HG02588 (cell line): Measurements from ENCODE around the gene WIPF3.

Experiments
- ATAC-seq: cut with Tn5 transposase; IDR thresholded peaks from one replicate; pipeline ENCODE4 v1.9.1; 2021; ENCODE audit warnings: mild to moderate bottlenecking, moderate library complexity; ENCODE audit not compliant: unreplicated experiment

The WIPF3 gene

DNA sequence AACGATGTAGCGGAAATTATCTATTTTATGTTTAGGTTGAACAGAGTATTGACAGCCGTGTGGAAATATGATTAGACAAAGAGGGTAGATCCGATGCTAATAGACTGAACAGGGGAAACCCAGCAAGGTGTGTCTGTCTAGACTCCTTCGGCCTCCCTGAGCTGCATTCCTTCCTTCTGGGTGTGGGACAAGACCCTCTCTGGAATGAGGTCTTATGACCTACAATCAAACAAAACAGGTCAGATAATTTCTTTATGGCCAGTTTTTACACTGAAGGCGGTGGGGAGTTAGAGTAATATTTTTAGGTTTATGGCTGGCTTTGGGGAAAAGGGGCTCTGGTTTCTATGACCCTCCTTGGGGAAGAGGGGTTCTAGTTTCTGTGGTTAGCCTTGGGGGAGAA lies 41.2 kb downstream of the WIPF3 start:
- ATAC-seq: no peak

DNA sequence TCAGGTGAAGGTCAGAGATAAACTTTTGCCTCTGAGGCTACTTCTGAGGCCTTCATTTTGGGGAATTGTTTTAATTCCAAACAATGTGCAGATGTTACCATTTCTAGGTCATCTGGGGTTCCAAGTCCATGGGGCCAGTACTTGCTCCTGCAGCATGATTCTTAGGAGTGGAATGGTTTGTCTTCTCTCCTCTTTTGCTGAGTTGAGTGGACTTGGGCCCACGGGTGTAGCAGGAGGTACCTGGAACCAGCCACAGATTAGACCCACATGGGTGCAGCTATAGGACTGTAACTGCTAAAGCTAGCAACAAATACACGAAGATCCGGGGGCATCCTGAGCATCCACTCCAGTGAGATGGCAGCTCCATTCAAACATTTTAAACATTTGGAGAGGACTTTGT lies 41.6 kb downstream of the WIPF3 start:
- ATAC-seq: no peak

DNA sequence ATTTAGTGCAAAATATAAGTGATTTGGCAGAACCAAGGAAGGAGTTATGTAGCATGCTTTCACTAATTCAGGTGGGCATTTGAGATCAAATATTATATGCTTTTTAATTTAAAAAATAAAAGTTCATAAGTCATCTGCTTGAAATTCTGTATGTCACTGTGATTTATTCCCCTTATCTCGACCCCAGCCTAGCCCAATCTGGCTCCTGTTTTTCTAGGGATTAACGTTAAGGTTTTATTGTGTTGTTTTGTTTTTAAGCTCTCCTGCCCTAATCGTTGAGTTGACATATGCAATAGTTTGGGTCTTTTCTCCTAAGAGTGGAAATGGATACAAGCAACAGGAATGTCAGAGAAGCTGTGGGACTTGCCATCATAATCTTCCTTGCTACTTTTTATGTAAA lies 42.6 kb downstream of the WIPF3 start:
- no peak for ATAC-seq

DNA sequence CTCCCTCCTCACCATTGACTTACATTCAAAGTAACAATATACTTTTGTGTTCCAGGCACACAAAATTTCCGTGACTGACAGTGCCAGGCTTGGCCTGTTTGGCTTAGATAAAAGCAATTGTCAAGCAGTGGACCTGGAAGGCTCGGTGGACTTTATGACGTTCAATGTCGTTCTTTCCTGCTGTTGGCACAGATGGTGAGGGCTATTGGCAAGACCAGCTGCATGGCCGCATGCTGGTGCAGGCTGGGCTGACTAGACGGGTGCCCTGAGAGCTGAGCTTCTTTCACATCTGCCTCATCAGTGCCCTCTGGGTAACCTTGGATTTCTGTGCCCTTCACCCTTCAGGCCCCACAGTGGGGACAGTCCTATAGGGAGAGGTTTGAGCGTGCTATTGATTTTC lies 45.2 kb downstream of the WIPF3 start:
- no peak for ATAC-seq

DNA sequence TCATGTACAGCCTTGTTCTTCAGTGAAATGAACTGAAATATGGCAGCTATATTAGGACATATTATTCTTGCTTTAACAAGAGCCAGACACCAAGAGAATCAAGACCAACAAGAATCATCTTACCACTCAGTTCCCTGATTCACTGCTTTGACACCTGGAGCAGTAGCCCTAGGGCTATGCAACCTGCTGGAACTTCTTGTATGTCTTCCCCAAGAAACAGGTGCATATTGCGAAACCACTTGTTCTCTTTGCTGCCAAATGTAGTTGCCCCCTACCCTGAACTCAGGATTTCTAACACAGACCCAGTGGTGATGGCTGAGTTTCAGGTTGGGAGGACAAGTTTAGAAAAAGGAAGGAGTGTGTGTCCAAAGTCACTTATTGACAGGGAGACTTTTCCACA lies 46.1 kb downstream of the WIPF3 start:
- no peak for ATAC-seq

DNA sequence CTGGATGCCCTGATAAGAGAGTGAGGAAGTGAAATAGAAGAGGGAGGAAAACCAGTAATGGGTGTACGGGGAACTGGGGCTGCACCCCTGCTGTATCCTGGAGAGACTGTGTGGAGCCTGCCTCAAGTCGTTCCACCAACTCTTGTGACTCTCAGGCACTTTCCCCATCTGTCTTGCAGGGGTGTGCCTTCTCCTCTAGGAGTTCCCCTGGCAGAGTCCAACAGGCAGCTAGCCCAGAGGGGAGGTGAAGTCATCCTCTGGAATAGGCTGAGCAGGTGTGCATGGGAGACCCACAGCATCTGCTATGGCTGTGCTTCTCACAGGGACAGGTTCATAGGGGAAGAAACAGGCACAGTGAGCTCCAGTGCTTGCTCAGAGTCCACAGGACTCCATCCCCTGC lies 46.8 kb downstream of the WIPF3 start:
- no peak for ATAC-seq

DNA sequence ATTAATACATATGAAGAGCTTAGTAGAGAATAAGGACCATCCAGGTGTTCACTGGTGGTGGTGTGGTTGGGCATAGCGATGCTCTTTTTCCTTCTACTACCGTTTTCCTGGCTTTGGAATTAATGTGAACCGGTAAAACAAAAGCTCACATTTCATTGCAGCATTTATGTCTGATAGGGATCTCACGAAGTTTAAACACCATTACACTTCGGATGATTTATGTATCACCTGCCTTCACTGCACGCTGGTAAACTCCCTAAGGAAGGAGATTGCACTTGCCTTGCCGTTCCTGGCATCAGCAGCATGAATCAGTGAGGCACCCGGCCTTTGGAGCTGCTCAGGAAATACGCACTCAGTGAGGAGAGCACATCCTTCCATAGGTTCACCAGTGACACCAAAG lies 47.5 kb downstream of the WIPF3 start:
- no peak for ATAC-seq

DNA sequence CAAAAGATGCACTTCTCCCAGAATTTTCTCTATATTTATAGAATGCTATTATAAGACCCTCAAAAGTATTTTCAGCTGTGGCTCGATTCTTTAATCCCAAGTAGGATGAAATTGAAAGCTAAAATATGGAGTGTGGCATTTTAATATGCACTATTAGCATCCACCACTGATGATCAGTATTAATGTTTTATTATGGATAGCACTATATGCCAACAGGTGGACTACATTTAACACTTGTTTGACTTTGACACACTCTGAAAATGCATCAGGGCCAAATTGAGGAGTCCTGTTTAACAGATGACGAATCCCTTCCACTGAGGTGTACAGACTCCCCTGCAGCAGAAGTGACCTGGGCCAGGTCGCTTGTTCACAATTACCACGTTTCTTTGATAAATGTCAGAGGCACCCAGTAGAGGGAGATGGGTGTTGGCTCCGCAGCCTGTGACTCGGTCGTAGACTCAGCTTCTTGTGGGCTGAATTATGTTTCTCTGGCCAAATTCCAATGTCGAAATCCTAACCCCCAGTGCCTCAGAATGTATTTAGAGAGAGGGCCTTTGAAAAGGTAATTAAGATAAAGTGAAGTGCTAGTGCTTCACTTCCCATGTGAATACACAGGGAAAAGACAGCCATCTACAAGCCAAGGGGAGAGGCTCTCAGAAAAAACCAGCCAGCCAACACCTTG lies 48.1 kb downstream of the WIPF3 start:
- ATAC-seq: no peak

DNA sequence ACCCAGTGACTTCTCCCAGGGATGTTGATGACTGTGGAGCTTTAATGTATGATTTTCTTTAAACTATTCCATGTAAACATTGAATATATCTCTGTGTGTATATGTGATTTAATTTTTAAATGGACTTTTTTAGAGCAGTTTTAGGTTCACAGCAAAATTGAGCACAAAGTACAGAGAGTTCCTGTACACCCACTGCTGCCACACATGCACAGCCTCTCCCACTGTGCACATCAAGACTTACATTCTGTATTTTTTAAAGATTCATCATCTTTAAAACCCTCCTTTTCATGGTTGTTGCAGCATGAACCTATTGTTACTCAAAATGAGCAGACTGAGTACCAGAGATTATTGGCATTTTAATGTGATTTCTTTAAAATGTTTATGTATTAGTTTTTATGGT lies 51.3 kb downstream of the WIPF3 start:
- ATAC-seq: no peak

DNA sequence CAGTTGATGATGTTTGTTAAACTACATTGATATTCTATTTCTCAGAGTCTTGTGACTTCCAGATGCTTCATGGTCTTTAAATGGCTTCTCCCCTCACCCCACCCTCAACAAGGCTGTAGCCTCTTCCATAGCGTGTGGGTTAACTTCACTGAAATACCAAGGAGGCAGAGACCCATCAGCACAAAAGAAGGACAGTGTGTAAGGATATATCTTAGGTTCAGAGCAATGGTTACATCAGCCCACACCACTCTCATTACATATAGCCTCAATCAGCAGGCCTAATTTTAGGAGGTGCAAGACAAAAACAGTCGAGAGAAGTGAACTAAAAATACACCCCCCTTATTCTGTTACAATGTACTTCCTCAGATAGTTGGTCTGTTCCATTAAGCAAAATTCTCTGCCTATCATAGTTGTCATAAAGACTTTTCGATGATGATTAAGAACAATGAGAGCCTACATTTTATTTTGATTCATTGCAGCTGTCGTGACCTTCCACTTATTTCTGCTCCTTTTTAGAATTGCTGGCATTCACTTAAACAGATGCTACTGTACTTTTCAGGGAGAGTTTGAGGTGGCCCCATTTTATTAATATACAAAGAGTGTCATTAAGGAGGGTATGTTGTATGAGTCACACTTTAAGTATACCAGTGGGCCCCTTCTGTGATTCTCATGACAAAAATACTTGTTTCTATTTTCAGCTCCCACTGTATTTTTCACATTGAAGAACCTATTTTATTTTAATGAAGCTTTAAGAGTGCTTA lies 52.1 kb downstream of the WIPF3 start:
- ATAC-seq: no peak

DNA sequence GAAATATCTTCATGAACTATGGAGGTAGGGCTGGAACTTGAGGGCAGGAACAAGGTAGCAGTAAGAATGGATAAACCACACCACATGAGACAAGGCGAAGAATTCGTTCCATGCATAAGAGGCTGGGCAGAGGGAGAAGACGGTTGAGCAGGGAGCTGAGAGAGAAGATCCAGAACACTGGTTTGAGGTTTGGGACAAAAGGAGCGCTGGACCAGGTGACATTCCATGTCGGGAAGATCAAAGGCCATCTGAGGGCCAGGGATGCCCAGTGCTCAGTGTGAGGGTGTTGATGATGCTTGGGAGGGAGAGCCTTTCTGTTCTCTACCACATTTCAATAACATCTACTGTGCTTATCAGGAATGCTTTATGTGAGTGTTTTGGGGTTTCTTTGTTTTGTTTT lies 52.8 kb downstream of the WIPF3 start:
- ATAC-seq: no peak

DNA sequence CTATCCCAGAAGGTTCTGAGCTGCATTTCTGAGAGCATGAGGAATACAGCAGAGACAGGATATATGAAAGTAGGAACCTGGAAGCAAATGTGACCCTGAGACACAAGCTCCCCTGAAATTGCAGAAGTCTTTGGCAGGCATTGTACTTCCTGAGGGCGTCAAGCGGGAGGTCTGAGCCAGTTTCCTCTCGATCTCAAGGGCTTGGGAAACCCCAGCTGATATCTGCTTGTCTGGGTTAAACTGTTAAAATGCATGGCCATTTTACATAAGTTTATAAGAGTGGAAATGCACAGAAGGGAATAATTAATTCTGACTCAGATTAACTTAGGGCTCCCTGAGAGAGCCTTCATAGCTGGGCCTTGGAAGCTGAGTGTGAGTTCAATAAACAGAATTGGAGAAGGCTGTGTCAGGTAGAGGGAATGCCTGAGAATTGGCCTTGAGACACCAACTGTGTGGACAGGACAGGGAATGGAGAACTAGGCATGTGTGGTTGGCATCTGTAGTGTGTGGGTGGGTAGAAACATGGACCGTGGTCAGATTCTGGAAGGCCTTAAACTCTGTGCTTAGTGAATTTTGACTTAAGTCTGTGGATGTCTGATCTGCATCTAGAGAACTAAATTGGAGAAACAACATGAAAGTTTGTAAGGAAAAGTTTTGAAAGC lies 53.3 kb downstream of the WIPF3 start:
- no peak for ATAC-seq

DNA sequence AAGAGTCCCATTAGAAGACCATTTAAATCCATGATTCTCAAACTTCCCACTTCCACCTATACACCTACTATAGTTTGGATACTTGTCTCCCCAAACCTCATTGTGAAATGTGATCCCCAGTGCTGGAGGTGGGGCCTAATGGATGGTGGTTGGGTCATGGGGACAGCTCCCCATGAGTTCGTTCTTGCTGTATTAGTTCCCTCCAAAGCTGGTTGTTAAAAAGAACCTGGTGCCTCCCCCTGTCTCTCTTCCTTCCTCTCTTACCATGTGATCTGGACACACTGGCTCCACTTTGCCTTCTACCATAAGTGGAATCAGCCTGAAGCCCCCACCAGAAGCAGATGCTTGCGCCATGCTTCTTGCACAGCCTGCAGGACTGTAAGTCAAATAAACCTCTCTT lies 53.9 kb downstream of the WIPF3 start:
- ATAC-seq: no peak

DNA sequence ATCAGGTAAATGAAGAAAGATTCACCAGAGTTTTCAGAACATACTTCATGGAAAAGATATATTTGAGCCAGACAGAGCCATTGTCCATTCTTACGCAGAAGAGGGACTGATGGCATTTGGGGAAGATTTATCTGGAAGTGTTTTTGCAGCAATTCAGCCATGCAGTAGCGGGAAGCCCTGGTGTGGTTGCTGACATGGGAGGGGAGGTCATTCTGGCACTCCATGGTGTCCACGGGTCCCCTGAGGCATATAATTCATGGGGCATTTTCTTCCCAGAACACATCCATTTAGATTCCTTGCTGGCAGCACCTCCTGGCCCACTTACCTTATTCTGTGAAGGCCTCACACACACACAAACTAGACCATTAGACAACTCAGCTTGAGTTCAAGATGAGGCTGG lies 55.6 kb downstream of the WIPF3 start:
- ATAC-seq: no peak

DNA sequence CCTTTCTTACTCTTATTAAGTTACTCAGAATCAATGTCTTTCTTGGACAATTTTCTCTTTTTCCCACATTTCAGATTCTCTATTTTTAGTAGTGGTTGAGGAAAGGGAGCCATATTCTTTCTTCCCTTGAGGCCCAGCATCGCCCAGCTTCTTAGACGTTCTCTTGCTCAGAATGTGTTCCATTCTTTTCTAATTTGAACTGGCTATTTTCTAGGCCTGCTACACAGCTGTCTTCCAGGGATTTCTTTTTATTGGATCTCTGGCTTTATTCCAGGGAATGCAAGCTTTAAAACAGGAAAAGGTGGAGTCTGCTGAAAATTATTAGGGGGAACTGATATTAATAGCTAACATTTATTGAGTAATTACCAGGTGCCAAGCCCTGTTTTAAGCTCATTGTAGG lies 58.3 kb downstream of the WIPF3 start:
- no peak for ATAC-seq

DNA sequence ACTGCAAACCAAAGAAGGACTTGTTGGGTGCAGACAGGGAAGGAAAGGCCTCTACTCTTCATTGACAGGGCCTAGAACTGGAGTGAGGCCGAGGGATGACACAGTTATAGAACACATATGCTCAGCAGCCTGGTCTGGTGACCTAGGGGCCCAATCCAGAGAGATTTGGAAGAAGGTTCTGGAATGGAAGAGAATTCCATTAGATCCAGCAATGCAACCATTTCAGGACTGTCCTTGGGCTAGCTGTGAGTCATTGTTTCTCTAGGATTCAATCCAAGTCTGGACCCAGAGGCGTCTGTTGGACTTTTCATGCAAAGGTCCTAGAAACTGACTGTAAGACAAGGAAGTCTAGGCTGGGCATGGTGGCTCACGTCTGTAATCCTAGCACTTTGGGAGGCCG lies 59.2 kb downstream of the WIPF3 start:
- ATAC-seq: no peak

DNA sequence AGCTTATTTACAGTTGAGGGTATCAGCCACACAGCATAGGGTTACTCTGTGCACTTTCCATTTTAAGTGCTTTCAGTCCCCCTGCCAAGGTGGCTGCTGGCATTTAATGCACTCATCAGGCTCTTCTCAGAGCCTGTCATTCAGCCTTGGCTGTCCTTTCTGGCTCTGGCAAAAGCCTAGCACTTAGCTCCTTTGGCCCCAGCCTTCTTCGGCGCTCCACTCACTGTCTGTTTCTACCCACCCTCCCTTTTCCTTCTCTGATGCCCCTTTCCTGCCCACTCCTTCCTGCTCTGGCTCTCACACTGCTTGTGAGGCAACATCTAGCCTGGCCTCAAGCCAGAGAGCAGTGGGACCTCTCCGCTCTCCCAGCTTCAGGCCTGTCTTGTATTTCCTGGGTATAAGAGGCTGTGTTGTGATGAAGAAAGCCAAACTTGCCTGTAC lies 60.2 kb downstream of the WIPF3 start:
- no peak for ATAC-seq

DNA sequence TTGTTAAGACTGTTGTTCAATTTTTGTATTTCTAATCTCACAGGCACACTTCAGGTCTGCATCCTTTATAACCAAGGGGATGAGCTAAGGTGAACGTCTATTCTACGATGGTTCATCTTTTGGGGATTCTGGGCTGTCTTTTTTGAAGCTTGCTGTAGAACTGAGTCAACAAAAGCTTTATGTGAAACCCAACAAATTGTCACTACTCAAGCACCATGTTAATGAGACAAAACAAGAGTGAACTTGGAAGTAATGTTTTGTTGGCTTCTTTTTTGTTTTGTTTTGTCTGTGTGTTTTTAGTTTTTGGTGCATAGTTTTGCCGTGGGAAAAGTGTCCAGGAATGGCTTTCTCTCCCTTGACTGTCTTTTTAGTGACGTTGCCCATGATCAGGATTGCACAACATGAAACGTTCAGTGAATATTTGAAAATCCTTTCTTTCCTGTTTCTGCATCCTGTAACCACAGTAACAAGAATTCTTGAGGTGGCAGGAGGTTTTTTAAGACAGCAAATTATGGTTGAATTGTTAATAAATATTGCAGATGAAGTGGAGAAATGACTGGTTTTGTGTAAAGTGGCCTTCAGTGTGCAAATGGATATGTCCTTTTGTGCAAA lies 65.6 kb downstream of the WIPF3 start:
- ATAC-seq: no peak

DNA sequence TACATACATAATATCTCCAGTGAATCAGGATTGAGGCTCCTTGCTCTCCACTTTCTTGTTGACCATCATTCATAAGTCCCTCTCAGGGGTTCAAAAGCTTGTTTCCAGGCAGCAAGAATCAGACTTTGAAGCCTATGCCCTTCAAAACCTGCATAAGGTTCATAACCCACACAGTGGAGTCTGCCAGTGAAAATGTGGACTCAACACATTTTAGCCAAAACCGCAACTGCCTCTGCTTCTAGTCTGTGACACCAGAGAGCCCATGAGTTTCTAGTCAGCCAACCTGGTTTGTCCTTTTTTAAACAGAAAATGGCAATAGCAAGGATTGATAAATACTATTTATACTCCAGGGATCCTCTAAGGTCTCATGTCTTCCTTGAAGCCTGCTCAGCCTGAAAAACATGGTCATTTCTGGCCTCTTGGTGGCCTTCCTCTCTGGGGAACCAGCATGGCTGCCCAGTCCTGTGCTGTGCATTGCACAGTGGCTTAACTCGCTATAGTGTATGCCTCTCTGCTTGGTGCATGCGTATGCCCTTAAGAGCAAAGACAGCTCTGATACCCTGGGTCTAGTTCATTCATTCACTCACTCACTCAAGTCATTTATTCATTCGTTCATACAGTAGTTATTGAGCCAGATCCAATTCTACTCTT lies 67.5 kb downstream of the WIPF3 start:
- no peak for ATAC-seq

DNA sequence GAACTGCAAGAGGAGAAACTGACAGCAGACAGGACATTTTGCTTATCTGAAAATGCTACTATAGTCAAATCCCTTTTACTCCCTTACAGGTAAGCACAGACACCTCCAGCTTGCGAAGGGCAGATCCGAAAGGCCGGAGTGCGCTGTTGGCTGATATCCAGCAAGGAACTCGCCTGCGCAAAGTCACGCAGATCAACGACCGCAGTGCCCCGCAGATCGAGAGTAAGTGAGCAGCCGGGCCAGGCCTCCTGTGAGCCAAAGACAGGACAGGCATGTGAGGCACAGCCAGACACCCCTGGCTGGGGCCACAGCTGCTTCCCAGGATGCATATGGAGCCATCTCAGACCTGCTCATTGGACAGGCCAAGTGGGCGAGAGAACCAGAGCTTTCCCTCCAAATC lies 69.4 kb downstream of the WIPF3 start:
- ATAC-seq: no peak

DNA sequence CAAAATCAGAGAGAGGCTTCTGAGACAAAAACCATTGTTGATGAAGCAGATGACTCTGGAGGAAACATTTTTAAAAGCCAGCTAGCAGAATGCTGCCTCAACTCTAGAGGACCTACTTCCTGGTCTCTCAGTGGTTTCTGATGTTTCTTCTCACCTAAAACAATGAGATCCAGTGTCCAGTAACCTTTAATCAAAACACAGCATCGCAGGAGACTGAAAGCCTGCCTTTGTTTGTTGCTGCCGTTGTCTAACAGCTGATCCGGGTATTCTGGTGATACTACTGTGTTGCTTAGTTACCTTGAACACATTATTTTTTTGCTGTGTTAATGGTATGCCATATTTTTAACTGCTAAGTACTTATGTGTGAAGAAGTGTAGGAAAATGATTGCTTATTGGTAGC lies 70.9 kb downstream of the WIPF3 start:
- no peak for ATAC-seq
